D341Med (cell line): ENCODE results near the gene GOLT1B.

Experiments
- DNase-seq: peaks from one replicate; pipeline ENCODE4 v3.0.0; 2012; ENCODE audit warnings: low spot score

GOLT1B gene

GRCh38 chr12:21523148-21523547 lies 21.6 kb downstream of the GOLT1B start:
- DNase-seq, result no peak

DNA sequence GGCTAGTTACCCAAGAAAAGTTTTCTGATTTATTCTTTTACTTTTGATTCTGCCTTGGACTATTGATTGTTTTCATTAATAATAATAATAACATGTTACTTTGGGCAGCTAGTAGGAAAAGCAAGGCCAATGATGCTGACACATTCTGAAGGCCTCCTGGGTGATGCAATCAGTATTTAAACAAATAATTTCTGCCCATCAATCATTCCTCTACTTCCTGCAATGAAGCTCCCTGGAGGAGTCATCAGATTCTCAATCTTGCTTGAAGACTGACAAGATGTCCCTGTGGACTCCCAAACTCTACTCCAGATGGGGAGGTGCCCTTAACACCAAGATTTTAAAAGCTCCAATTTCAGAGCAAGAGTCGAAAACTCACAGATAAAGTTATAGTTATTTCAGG lies 24.5 kb downstream of the GOLT1B start, which contains the start of gene SPX:
TSS of gene SPX (plus strand) at position 244 of the 400 bp plus-strand sequence. CDS start 177 bp downstream, outside the sequence.
- DNase-seq, result no peak

GRCh38 chr12:21526721-21527345 lies 25.2 kb downstream of the GOLT1B start:
- DNase-seq, result no peak

GRCh38 chr12:21527451-21528180 lies 26.0 kb downstream of the GOLT1B start:
- DNase-seq, result peak; percentile 87

GRCh38 chr12:21528953-21529352 lies 27.4 kb downstream of the GOLT1B start:
- DNase-seq, result no peak

GRCh38 chr12:21529456-21529855 lies 27.9 kb downstream of the GOLT1B start:
- no peak for DNase-seq

GRCh38 chr12:21538061-21538653 lies 36.6 kb downstream of the GOLT1B start:
- no peak for DNase-seq

DNA sequence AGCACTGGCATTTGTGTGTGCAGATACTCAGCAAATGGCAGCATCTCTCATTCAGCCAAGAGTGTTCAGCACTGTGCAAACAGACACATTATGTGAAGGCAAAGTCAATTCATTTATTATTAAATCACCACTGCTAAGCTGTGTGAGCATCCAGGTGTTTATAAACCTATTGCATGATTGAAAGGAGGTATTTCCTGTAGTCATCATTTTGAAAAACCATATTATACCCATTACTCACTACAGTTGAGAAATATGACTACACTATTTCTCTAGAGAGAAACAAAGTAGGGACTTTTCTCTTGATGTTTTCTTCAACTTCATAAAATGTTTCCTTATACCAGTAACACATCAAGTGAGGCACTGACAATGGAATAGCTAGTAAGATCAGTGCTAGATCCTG lies 38.2 kb downstream of the GOLT1B start:
- no peak for DNase-seq

DNA sequence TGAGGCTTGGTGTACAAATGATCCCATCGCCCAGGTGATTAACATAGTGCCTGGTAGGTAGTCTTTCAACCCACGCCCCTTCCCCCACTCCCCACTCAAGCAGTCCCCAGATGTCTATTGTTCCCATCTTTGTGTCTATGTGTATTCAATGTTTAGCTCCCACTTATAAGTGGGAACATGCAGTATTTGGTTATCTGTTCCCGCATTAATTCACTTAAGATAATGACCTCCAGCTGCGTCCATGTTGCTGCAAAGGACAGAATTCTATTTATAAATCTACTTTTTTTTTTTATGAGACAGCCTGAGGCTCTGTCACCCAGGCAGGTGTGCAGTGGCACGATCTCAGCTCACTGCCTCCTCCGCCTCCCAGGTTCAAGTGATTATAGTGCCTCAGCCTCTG lies 40.2 kb downstream of the GOLT1B start:
- no peak for DNase-seq

- DNase-seq, result no peak
Observed at GRCh38 chr12:21542403-21542802, 40.8 kb downstream of the GOLT1B start.

- no peak for DNase-seq
Observed at GRCh38 chr12:21543151-21543550, 41.6 kb downstream of the GOLT1B start.

DNA sequence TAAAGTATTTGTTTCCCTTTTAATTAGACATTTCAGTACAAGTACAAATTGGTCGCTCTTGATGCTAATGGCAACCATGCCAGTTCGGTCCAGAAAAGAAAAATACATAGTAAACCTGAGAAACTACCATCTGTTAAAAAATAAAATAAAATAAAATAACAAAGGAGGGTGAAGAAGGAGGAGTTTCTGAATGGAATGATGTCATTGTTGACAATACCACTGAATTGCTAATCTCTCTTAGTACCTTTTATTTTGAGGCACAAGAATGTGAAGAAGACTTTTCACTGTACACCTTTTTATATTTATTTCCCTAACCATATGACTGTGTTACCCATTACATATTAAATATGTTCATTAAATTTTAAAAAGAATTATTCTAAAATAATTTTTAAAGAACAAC lies 44.0 kb downstream of the GOLT1B start:
- no peak for DNase-seq

DNA sequence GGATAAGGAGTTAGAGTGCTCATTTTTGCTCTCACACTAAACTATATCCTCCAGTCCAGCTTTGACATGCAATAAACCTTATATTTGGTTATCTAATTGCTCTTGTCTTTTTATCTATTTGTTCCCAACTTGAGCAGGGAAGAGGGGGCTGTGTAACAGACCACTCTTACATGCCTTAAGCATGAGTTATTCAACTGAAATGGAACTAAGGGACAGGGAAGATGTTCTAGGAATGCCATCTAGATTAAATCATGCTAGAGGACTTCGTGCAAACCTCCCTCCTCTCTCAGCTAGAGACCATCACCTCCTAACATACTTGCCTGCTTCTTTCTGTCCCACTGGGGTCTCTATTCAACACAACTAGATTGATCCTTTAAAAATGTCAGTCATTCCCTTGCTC lies 45.1 kb downstream of the GOLT1B start:
- no peak for DNase-seq

- DNase-seq, result no peak
Observed at GRCh38 chr12:21547437-21547836, 45.8 kb downstream of the GOLT1B start.

- peak; percentile 51 for DNase-seq
Observed at GRCh38 chr12:21551841-21552465, 50.4 kb downstream of the GOLT1B start.

DNA sequence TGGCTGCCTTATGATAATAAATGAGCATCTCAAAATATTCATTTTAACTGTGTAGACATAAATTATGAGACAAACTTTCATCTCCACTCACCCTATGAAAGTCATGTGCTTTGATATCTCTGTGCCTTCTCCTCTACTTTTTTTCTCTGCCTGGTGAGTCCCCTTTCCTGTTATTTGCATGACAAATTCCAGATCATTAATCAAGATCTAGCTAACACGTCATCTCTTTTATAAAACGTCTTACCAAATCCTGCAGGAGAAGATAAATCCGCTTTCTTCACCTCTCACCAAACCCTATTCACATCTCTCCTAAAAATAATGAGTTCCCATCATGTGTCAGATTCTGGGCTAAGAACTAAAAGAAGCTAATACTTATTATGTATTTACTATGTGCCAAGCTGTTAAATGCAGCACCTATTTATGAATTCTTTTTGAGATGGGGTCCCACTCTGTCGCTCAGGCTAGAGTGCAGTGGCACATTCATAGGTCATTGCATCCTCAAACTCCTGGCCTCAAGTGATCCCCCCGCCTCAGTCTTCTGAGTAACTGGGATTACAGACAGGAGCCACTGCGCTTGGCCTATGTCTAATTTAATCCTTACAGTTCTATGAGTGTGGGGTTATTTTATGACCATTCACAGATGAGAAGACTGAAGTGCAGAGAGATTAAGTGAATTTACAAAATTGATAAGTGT lies 51.2 kb downstream of the GOLT1B start:
- no peak for DNase-seq

DNA sequence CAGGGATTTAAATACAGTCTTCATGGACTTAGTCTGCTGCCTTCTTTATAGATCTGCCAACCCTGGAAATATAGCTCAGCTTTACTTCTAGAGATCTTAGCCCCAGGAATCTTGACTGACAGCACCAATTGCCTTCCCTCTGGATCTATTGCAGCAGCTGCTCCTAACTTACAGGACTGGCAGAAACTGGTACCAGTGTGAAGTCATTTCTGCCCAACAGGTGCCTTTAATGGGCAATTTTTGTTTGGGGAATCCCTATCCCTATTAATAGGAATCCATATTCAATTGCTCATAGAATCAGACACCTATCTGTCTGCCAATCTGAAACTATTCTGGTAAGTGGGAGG lies 51.7 kb downstream of the GOLT1B start:
- DNase-seq, result no peak

GRCh38 chr12:21558100-21558679 lies 56.6 kb downstream of the GOLT1B start:
- no peak for DNase-seq

- no peak for DNase-seq
Observed at GRCh38 chr12:21559855-21560569, 58.4 kb downstream of the GOLT1B start.

- no peak for DNase-seq
Observed at GRCh38 chr12:21561158-21561557, 59.6 kb downstream of the GOLT1B start.

GRCh38 chr12:21562859-21563258 lies 61.3 kb downstream of the GOLT1B start:
- no peak for DNase-seq
